SK-N-SH treated with all-trans-retinoic acid at 6 μM for 48 hours (cell line): Measurements from ENCODE around the gene RPRD1B.

ENCODE experiments used
- ATAC-seq: fragments of 200-7000 bp; cut with Tn5 transposase; 3 replicates; pipeline ENCODE4 v1.9.1; 2020; ENCODE audit warnings: mild to moderate bottlenecking, moderate library complexity
- ARNTL ChIP-seq: fragments of 450-650 bp; formaldehyde crosslinking; IDR thresholded peaks from 2 replicates; pipeline ENCODE4 v1.5.0; 2020; ENCODE audit warnings: low read depth, mild to moderate bottlenecking, moderate library complexity, borderline replicate concordance
- CSDC2 ChIP-seq: fragments of 250-450 bp; sonication (Bioruptor Pico); IDR thresholded peaks from 2 replicates; pipeline ENCODE4 v1.5.0; 2020; ENCODE audit warnings: mild to moderate bottlenecking, moderate library complexity
- GLIS3 ChIP-seq: fragments of 250-450 bp; sonication (Bioruptor Pico); IDR thresholded peaks from 2 replicates; pipeline ENCODE4 v1.5.0; 2020; ENCODE audit warnings: mild to moderate bottlenecking, moderate library complexity
- ISL1 ChIP-seq: fragments of 250-450 bp; sonication (Bioruptor Pico); IDR thresholded peaks from 2 replicates; pipeline ENCODE4 v2.1.2; 2022; ENCODE audit warnings: mild to moderate bottlenecking, moderate library complexity
- OSR1 ChIP-seq: fragments of 250-450 bp; sonication (Bioruptor Pico); IDR thresholded peaks from 2 replicates; pipeline ENCODE4 v1.8.0; 2022; ENCODE audit warnings: moderate library complexity, mild to moderate bottlenecking, inconsistent platforms
- PPARA ChIP-seq: fragments of 250-450 bp; sonication (Bioruptor Pico); IDR thresholded peaks from 2 replicates; pipeline ENCODE4 v1.5.0; 2020; ENCODE audit warnings: mild to moderate bottlenecking, borderline replicate concordance
- RARB ChIP-seq: fragments of 250-450 bp; sonication (Bioruptor Pico); IDR thresholded peaks from 2 replicates; pipeline ENCODE4 v1.8.0; 2021; ENCODE audit warnings: mild to moderate bottlenecking, moderate library complexity
- SNAI2 ChIP-seq: fragments of 250-450 bp; sonication (Bioruptor Pico); IDR thresholded peaks from 2 replicates; pipeline ENCODE4 v1.5.0; 2020; ENCODE audit warnings: mild to moderate bottlenecking, moderate library complexity
- TCF4 ChIP-seq: fragments of 250-450 bp; sonication (Bioruptor Pico); IDR thresholded peaks from 2 replicates; pipeline ENCODE4 v1.8.0; 2021; ENCODE audit warnings: mild to moderate bottlenecking, moderate library complexity, borderline replicate concordance
- ZC3H10 ChIP-seq: fragments of 250-450 bp; sonication (Bioruptor Pico); IDR thresholded peaks from 2 replicates; pipeline ENCODE4 v1.5.1; 2021; ENCODE audit warnings: mild to moderate bottlenecking, moderate library complexity
- ZFP3 ChIP-seq: fragments of 250-450 bp; sonication (Bioruptor Pico); IDR thresholded peaks from 2 replicates; pipeline ENCODE4 v1.5.0; 2020; ENCODE audit warnings: mild to moderate bottlenecking, moderate library complexity
- ZFP30 ChIP-seq: fragments of 450-650 bp; formaldehyde crosslinking; IDR thresholded peaks from 2 replicates; pipeline ENCODE4 v1.5.0; 2022; ENCODE audit warnings: mild to moderate bottlenecking, moderate library complexity
- ZNF565 ChIP-seq: fragments of 450-650 bp; formaldehyde crosslinking; conservative IDR thresholded peaks from 2 replicates; pipeline ENCODE4 v1.5.0; 2020; ENCODE audit warnings: low read depth, mild to moderate bottlenecking, moderate library complexity
- ZNF70 ChIP-seq: fragments of 450-650 bp; formaldehyde crosslinking; IDR thresholded peaks from 2 replicates; pipeline ENCODE4 v1.5.0; 2020; ENCODE audit warnings: mild to moderate bottlenecking, moderate library complexity
- ZNF8 ChIP-seq: fragments of 450-650 bp; formaldehyde crosslinking; IDR thresholded peaks from 2 replicates; pipeline ENCODE4 v1.5.0; 2020; ENCODE audit warnings: mild to moderate bottlenecking, moderate library complexity
- TF ChIP-seq, protein P1 (sequence below): fragments of 250-450 bp; sonication (Bioruptor Pico); IDR thresholded peaks from 2 replicates; pipeline ENCODE4 v1.8.0; 2021; ENCODE audit warnings: low read depth, mild to moderate bottlenecking, moderate library complexity, borderline replicate concordance
- TF ChIP-seq, protein P2 (sequence below): fragments of 250-450 bp; sonication (Bioruptor Pico); IDR thresholded peaks from 2 replicates; pipeline ENCODE4 v1.5.1; 2021; ENCODE audit warnings: mild to moderate bottlenecking, moderate library complexity
- TF ChIP-seq, protein P3 (sequence below): fragments of 250-450 bp; sonication (Bioruptor Pico); IDR thresholded peaks from 2 replicates; pipeline ENCODE4 v1.8.0; 2020; ENCODE audit warnings: mild to moderate bottlenecking, moderate library complexity, borderline replicate concordance

RPRD1B gene

DNA sequence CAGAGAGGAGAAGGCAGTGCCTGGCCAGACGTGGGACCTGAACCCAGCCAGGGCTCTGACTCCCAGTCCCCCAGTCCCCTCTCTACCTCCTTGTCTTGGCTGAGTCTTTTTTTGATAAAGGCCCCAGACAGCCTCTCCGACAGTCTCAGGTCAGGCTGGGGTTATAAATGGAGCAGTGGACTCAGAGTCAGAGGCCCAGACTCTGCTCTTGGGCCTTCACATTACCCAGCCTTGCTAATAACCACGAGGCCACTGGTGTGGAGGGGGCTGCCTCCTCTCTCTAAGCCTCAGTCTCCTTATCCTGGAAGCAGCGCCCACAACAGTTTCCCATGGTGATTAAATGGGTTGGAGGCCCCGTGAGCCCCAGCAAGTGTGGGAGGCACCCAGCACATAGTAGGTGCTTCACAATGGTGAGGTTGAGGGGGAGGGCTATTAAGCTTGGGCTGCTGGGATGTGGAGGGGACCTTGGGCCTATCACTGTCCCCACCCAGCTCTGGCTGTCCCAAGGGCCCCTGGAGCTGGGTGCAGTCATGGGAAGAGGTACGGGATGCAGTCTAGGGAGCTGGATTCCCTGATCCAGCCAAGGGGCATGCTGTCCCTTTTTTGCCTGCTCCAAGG is 95.8 kb downstream of the RPRD1B start:
- ATAC-seq, result no peak
- TF ChIP-seq RARB (CRISPR knock-in tag), result no peak
- TF ChIP-seq CSDC2, result no peak

DNA sequence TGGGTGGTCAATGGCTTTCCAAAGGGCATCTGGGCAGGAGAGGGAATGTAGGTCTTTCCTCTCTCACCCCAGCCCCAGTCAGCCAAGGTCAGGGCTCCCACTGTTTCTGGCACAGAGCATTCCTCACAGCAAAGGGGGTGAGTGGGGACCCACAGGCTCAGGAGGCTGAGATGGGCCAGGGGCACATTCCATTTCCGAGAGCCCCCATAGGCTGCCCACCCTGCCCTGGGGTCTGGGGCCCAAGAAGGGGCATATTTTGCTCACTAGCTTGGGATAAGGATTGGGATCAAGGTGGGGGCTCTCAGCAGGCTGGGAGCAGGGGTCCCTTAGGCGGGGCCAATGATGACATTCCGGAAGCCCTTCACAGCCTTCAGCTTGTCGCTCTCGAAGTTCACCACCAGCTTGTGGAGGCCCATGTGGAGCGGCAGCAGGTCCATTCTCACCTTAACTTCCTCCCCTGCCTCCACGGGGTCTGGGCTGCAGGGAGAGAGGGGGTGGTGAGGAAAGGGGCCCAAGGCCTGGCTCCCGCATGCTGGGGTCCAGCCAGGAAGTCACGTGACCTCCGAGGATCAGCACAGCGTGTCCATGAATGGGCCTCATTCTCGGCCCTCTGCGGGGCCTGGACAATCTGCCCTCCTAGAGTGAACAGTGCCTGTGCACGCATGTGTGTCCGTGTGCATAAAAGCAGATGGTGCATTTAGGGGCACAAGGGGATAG is 96.5 kb downstream of the RPRD1B start:
- TF ChIP-seq TCF4 (CRISPR knock-in tag), result no peak
- TF ChIP-seq ZC3H10, result no peak
- no peak for TF ChIP-seq SNAI2
- TF ChIP-seq, protein P1, sequence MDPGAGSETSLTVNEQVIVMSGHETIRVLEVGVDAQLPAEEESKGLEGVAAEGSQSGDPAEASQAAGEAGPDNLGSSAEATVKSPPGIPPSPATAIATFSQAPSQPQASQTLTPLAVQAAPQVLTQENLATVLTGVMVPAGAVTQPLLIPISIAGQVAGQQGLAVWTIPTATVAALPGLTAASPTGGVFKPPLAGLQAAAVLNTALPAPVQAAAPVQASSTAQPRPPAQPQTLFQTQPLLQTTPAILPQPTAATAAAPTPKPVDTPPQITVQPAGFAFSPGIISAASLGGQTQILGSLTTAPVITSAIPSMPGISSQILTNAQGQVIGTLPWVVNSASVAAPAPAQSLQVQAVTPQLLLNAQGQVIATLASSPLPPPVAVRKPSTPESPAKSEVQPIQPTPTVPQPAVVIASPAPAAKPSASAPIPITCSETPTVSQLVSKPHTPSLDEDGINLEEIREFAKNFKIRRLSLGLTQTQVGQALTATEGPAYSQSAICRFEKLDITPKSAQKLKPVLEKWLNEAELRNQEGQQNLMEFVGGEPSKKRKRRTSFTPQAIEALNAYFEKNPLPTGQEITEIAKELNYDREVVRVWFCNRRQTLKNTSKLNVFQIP (CRISPR knock-in tag), result no peak
- no peak for ATAC-seq

DNA sequence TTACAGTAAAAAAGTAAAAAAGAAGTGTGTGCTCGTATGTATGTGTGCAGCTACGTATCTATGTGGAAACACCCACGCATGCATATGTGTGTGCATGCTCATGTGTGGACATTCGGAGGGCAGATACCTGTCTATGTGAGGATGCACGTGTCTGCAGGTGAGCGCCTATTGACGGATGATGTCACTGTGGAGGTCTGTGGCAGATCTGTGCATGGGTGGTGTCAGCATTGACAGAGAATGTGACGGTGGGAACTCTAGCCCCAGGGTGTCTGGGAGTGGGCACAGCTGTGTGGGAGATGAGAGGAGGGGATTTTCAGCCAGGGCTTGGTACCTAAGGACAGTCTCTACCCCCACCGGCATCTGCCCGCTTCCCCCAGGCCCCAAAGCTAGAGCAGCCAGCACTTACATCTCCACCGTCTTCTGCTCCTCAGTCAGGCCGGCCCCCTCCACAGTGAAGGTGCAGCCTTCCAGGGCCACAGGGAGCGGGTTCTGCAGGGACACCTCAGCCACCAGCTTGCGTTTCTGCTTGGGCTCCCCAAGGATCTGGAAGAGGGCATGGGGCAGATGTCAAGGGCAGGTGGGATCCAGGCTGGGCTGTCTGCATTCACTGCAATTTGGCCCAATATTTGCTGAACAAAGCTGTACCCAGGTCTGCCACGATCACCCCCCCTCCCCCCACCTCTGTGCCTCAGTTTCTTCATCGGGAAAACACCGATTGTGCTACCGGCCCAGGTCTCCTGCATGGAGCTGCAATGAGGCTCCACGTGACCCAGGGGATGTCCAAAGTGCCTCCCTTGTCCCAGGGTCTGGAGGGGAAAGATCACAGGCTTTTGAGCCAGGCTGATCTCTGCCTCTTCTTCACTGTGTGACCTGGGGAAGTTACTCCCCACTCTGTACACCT is 97.4 kb downstream of the RPRD1B start:
- ATAC-seq, result no peak
- TF ChIP-seq ZNF70, result no peak
- TF ChIP-seq, protein P2, sequence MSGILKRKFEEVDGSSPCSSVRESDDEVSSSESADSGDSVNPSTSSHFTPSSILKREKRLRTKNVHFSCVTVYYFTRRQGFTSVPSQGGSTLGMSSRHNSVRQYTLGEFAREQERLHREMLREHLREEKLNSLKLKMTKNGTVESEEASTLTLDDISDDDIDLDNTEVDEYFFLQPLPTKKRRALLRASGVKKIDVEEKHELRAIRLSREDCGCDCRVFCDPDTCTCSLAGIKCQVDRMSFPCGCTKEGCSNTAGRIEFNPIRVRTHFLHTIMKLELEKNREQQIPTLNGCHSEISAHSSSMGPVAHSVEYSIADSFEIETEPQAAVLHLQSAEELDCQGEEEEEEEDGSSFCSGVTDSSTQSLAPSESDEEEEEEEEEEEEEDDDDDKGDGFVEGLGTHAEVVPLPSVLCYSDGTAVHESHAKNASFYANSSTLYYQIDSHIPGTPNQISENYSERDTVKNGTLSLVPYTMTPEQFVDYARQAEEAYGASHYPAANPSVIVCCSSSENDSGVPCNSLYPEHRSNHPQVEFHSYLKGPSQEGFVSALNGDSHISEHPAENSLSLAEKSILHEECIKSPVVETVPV (CRISPR knock-in tag), result no peak
- TF ChIP-seq, protein P3, sequence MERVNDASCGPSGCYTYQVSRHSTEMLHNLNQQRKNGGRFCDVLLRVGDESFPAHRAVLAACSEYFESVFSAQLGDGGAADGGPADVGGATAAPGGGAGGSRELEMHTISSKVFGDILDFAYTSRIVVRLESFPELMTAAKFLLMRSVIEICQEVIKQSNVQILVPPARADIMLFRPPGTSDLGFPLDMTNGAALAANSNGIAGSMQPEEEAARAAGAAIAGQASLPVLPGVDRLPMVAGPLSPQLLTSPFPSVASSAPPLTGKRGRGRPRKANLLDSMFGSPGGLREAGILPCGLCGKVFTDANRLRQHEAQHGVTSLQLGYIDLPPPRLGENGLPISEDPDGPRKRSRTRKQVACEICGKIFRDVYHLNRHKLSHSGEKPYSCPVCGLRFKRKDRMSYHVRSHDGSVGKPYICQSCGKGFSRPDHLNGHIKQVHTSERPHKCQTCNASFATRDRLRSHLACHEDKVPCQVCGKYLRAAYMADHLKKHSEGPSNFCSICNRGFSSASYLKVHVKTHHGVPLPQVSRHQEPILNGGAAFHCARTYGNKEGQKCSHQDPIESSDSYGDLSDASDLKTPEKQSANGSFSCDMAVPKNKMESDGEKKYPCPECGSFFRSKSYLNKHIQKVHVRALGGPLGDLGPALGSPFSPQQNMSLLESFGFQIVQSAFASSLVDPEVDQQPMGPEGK (CRISPR knock-in tag), result 0 out of 2 replicates have a peak, but pooled peaks have one; percentile 8
- TF ChIP-seq ZNF565 (CRISPR knock-in tag), result no peak
- TF ChIP-seq ZFP30, result no peak
- TF ChIP-seq CSDC2, result no peak

DNA sequence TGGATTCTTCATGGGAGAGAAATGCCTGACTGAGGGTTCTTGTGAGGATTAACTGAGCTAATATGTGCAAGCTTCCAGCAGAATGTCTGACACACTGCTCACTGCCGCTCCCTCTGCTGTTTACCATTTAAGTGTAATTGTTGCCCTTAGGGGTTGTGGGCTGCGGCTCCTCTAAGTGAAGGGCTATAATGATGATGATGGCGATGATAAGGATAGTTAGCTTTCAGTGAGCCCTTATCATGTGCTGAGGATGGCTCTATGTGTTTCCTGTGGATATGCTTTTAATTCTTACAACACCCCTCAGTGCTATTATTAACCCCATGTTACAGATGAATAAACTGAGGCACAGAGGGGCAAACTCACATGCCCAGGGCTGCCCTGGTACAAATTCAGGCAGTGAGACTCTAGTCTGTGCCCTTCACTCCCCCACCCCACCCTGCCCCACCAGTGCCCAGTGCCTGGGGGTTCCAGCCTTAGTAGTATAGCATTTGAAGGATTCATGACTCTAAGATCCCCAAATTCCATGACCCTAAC is 98.1 kb downstream of the RPRD1B start:
- TF ChIP-seq ZNF70, result no peak
- TF ChIP-seq SNAI2, result no peak
- TF ChIP-seq ZNF8 (CRISPR knock-in tag), result no peak
- no peak for TF ChIP-seq ZFP3 (CRISPR knock-in tag)
- no peak for TF ChIP-seq ARNTL
- TF ChIP-seq, protein P2 (CRISPR knock-in tag), result no peak
- TF ChIP-seq, protein P1 (CRISPR knock-in tag), result no peak
- TF ChIP-seq PPARA, result no peak
- TF ChIP-seq ZC3H10, result no peak
- no peak for TF ChIP-seq ISL1
- TF ChIP-seq CSDC2, result no peak
- TF ChIP-seq GLIS3 (CRISPR knock-in tag), result no peak
- no peak for TF ChIP-seq ZFP30
- no peak for TF ChIP-seq OSR1 (CRISPR knock-in tag)
- no peak for ATAC-seq
